ENCODE results near the gene NDUFS1.

NDUFS1 gene

GRCh38 chr2:206154197-206154596 lies 5.0 kb downstream of the NDUFS1 start:
- no peak for DNase-seq
- H3K36me3 ChIP-seq = peaks cover 41% of the 10 kb centered on the region

DNA sequence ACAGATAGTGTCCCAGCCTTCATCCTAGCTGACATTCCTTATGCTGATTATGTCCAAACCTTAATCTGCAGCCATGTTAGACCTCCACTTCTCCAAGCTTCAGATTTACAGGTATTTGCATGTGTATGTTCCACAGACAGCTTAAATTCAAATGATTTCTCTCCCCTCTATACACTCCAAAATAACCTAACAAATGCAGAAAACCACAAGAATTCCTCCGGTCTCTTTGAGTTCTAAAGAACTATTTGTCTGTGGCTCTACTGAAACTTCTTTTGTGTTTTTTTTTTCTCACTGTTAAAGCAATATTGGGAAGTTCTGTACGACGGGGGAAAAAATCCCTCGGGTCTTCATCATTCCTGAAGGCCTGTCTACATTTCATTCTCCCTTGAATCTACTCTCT lies 8.6 kb downstream of the NDUFS1 start:
- no peak for TF ChIP-seq CTCF (IDR thresholded peaks at IDR 0.05; ENCODE audit: low read depth, low read length)
- Histone ChIP-seq H3K9me3 (ENCODE audit: severe bottlenecking) (no peaks in the 10 kb centered on the region), H3K27ac (no peak overlapping the region)

More at GRCh38 chr2:206154197-206154596, 5.0 kb downstream of the NDUFS1 start:
- Histone ChIP-seq H3K27ac (no peak overlapping the region), H3K27me3 (ENCODE audit: insufficient read depth, low read depth, severe bottlenecking) (no peaks in the 10 kb centered on the region), H3K4me3 (ENCODE audit: low read depth, low read length) (no peak overlapping the region), H3K9me3 (ENCODE audit: severe bottlenecking) (no peaks in the 10 kb centered on the region)
- peak; percentile 27; the same call in 1 of the 2 replicates for TF ChIP-seq CTCF (IDR thresholded peaks at IDR 0.05; ENCODE audit: low read depth, low read length)

GRCh38 chr2:206150168-206150567 lies 9.1 kb downstream of the NDUFS1 start:
- Histone ChIP-seq H3K9me3 (ENCODE audit: severe bottlenecking) (no peaks in the 10 kb centered on the region), H3K27me3 (ENCODE audit: insufficient read depth, low read depth, severe bottlenecking) (no peaks in the 10 kb centered on the region), H3K36me3 (peaks cover 60% of the 10 kb centered on the region), H3K4me3 (ENCODE audit: low read depth, low read length) (no peak overlapping the region), H3K27ac (no peak overlapping the region)
- TF ChIP-seq CTCF (IDR thresholded peaks at IDR 0.05; ENCODE audit: low read depth, low read length) = no peak
- no peak for DNase-seq

More for the DNA sequence above, 8.6 kb downstream of the NDUFS1 start:
- DNase-seq = no peak
- H3K27me3 ChIP-seq (ENCODE audit: insufficient read depth, low read depth, severe bottlenecking) = no peaks in the 10 kb centered on the region
- no peak overlapping the region for H3K4me3 ChIP-seq (ENCODE audit: low read depth, low read length)
- H3K36me3 ChIP-seq = peaks cover 59% of the 10 kb centered on the region

GRCh38 chr2:206149330-206149729 lies 9.9 kb downstream of the NDUFS1 start:
- DNase-seq = no peak
- Histone ChIP-seq H3K27me3 (ENCODE audit: insufficient read depth, low read depth, severe bottlenecking) (no peaks in the 10 kb centered on the region), H3K4me3 (ENCODE audit: low read depth, low read length) (no peak overlapping the region), H3K9me3 (ENCODE audit: severe bottlenecking) (no peaks in the 10 kb centered on the region), H3K36me3 (peaks cover 66% of the 10 kb centered on the region), H3K27ac (no peak overlapping the region)
- TF ChIP-seq CTCF (IDR thresholded peaks at IDR 0.05; ENCODE audit: low read depth, low read length) = no peak

- Histone ChIP-seq H3K27me3 (ENCODE audit: insufficient read depth, low read depth, severe bottlenecking) (no peaks in the 10 kb centered on the region), H3K4me3 (ENCODE audit: low read depth, low read length) (no peak overlapping the region), H3K9me3 (ENCODE audit: severe bottlenecking) (no peaks in the 10 kb centered on the region), H3K27ac (no peak overlapping the region), H3K36me3 (peaks cover 84% of the 10 kb centered on the region)
- no peak for TF ChIP-seq CTCF (IDR thresholded peaks at IDR 0.05; ENCODE audit: low read depth, low read length)
- no peak for DNase-seq
Observed at GRCh38 chr2:206145665-206146064, 13.6 kb downstream of the NDUFS1 start.

- no peak for DNase-seq
- Histone ChIP-seq H3K4me3 (ENCODE audit: low read depth, low read length) (no peak overlapping the region), H3K27me3 (ENCODE audit: insufficient read depth, low read depth, severe bottlenecking) (no peaks in the 10 kb centered on the region), H3K27ac (no peak overlapping the region), H3K9me3 (ENCODE audit: severe bottlenecking) (no peaks in the 10 kb centered on the region), H3K36me3 (peaks cover 90% of the 10 kb centered on the region)
- TF ChIP-seq CTCF (IDR thresholded peaks at IDR 0.05; ENCODE audit: low read depth, low read length) = no peak
Observed at GRCh38 chr2:206144383-206144782, 14.9 kb downstream of the NDUFS1 start.

All from WERI-Rb-1 (cell line).